NCI-H69 (cell line): Measurements from ENCODE around the gene PSG5.
"Not testable (repeated sequence)": the region's sequence is repeated elsewhere in the genome, so short reads cannot be mapped to it uniquely, and the experiment has no call there.

ENCODE experiments used
- DNase-seq: peaks from one replicate; lab custom pipeline; 2025; lab: John Stamatoyannopoulos, UW

The PSG5 gene

DNA sequence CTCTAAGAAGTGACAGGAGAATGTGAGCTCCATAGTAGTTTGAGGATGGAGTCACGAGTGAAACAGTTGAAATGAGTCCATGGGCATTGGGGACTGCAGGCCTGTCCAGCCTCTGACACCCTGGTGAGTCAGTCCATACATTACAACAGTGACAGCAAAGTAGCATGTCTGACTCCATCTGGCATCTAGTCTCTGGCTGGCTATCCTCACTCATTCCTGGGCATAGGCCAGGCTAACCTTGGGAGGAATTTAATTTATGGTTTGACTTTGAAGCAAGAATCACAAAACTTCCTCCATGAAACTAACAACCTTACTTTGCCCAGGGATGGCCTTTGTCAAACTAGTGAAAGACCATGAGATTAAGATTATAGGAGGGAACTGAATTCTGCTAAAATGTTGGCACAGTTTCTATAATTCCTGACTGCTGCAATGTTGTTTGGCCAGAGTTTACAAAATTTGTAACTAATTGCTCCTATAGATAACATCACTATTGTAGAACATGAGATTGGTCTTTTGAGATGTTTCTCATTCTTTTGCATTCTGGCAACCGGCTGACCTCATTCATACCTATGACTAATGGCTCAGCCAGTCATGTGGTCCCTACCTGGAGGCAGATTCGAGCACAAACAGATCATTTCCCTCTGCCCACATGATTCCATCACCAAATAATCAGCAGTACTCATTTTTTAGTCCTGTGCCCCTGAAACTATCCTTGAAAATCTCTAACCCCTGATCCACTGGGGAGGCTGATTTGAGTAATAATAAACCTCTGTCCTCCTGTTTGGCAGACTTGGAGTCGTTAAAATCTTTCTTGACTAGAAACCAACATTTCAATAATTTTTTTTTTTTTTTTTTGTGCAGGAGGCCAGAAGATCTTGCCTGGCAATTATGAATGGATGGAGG is 4.2 kb downstream of the PSG5 start:
- not testable (repeated sequence) for DNase-seq

DNA sequence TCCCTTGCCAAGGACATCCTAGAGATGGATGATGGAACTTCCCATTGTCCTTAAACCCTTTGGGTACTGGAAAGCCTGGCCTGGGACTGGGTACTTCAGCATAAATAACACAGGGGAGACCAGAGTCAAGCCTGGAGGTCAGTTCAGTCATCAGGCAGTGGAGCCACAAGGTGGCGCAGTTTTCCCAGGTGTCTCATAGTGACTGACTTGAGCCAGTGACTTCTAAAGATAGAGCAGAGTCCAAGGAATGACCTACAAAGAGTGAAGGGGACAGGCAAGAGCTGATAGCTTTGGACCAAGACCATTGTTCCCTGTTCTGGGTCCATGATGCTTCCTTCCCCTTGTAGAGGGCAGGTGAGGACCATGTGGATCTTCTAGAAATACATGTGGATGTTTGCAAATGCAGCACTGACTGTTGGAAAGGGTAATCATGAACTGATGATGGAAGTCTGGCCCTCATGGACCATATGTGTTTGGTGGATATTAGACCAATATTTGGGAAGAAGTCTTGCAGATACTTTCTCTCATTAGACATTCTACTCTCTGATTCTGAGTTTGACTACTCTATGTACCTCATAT is 6.7 kb downstream of the PSG5 start:
- DNase-seq = not testable (repeated sequence)

DNA sequence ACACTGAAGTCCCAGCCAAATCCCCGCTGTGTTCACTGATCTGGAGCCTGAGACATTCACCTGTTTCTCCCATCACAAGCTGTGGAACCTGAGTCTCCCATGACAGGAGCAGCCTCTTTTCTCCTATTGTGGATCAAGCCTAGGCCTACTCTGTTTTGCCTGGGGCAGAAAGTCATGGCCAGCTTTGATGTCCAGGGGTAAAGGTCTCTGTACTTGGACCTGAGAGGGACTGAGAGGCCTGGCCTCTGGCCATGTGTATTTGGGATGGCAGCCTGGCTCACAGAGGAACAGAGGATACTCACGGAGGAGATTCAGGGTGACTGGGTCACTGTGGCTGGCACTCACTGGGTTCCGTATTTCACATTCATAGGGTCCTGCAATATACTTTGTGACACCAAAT is 7.8 kb downstream of the PSG5 start:
- DNase-seq = not testable (repeated sequence)

DNA sequence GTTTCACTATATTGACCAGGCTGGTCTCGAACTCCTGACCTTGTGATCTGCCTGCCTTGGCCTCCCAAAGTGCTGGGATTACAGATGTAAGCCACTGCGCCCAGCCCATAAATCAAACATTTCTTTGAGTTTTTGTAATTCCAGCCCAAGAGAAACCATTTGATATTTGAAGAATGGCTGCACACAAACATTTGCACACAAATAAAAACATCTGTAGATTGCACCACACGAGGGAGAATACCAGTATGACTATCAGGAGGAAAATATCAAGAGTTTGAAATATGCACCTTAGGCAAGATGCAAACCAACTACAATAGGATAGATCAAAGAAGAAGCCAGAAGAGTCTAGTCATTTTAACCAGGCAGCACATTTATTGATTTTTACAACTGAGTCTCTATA is 20.4 kb downstream of the PSG5 start:
- not testable (repeated sequence) for DNase-seq

DNA sequence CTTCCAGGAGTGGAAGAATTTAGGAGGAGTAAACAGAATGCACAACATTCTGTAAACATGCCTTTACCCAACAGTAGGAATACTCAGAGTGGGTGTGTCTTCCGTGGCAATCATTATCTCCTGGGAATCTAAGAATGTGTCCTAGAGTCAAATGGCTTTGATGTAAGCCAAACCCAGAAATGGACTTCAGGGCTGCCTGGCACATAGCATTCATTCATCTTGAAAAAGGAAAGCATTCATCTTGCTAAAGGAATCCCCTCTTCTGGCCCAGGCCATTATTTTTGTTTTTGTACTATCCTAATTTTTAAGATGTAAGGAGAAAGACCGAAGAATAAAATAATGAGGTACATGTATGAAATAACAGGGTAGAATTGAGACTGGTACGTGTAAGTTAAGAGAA is 23.2 kb downstream of the PSG5 start:
- not testable (repeated sequence) for DNase-seq

DNA sequence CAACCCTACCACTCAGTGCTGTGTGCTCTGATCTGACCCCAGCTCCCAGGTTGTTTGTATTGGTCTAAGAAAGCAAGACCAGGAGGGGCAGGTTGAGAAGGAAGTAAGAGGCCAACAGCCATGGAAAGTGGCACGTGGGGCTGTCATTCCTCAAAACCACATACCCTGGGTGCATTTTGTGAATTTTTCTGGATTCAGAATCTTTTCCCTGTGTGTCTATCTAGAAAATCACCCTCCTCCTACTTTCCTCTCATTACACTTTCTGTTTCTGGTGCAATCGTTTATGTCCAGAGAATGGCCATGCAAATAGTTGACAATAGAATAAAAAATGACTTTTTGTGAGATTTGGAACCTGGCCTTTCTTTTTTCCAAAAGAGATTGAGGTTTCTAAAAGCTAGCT is 24.1 kb downstream of the PSG5 start:
- DNase-seq = not testable (repeated sequence)

DNA sequence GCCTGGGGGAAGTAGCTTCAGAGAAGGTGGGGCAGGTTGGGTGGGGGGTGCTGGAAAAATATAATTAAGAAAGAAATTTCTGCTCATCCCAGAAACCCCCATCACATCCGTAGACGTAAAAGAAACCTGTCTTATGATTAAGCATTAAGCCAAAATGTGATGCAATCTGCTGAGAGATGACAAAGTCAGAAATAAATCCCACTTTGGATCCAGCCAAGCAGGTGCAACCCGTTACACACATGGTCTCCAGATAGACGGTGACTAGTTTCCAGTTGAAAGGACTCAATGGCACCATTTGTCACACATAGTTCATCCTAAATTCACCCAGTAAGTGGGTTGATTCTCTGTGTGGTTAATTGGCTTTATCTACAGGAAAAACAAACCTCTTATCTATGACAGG is 34.1 kb downstream of the PSG5 start:
- no peak for DNase-seq

DNA sequence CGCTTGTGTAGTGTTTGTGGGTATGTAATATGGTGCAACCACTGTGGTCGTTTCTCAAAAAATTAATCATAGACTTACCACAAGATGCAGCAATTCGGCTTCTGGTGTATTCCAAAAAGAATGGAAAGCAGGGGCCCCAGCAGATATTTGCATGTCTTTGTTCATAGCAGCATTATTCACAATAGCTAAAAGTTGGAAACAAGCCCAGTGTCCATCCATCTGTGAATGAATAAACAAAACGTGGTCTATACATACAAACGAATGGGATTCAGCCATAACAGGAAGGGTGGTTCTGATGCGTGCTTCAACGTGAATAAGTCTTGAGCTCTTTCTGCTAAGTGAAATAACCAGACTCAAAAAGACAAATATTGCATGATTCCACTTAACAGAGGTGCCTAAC is 36.5 kb downstream of the PSG5 start:
- DNase-seq = peak; percentile 77

DNA sequence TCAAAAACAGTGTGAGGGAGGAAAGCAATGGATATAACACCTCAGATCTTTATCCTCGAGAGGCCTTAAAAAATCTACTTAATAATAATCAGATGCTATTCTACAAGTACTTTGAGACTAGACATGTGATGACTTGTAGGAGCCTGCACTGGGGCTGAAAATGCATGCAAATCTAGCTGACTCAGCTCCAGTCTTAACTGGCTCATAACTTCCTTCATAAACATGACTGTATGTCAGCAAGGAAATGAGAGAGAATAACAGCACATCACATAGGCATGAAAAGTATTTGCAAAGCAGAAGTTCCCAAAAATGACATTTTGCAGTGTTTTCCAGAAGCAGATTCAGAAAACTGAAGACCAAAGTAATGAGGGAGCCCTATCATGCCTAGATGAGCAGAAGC is 38.1 kb downstream of the PSG5 start:
- no peak for DNase-seq

DNA sequence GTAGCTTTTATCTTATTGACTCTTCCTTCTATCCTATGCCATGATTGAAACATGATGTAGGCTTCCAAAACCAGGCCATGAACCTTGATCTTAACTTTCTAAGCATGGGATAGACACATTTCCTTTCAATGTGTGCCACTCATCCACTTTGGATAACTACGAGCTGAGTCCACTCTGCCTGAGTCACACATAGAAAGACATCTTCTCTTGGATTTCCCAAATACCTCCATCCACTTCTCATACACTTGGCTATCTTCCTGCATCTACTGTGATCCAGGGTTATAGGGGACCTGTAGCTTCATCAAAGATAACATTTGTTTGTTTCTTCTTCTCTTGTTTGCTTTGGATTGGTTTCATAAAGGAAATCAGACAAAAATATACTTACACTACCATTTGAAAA is 44.6 kb downstream of the PSG5 start:
- DNase-seq = not testable (repeated sequence)

DNA sequence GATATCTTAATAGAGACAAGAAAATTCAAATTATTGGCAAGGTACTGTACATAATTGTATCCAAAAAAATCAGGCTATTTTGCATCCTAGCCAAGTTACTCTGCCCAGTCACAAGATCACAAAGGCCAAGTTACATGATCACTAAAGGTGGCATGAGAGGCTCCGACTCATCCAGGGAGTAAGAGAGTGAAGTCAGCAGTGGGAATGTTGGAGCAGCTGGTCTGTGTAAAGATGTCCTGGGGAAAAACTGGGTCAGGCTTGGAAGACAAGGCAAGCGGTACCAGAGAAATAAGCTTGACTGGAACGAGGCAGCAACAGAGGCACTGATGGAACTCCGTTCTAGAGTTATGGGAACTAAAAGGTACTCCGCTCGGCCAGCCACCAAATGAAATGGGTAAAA is 53.6 kb downstream of the PSG5 start:
- DNase-seq = no peak

DNA sequence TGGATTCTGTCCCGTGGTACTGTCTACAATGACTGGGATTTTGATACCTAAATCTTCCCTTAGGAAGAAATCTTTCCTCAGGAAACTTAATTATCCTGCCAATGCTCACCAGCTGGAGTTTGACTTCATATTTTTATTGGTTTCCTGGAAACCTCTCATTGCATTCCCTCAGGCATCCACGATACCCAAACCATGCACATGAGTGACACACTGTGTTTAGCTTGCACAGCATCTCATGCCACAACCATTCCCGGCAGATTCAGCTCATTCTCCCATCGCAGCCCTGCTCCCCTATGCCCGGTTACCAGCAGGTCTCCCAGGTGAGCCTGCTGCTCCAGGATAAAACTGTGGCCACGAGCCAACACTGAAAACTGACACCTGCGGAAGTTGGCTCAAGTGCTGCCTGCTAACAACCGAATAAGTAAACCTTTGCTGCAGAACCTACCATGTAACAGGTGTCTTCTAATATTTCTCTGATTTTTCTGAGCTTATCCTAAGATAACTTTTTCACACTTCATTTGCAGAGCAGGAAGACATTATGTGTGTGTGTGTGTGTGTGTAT is 55.0 kb downstream of the PSG5 start:
- DNase-seq = peak; percentile 72

DNA sequence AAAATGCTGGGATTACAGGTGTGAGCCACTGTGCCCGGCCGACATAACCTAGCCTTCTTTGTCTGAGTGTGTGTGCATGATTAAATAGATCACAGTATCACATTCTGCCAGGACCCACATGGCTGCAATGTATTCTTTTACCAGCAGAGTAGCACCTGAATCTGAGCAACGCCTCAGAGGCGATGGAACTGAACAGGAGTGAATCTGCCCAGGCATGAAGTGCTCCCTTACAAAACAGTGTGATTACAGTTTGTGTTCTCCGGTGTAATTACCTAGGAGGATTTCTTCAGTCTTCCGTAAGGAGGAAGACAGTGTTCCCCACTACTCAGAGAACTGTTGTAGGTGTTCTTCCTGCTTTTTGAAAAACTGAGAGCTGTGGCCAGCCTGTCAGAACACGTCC is 57.1 kb downstream of the PSG5 start:
- DNase-seq = not testable (repeated sequence)

DNA sequence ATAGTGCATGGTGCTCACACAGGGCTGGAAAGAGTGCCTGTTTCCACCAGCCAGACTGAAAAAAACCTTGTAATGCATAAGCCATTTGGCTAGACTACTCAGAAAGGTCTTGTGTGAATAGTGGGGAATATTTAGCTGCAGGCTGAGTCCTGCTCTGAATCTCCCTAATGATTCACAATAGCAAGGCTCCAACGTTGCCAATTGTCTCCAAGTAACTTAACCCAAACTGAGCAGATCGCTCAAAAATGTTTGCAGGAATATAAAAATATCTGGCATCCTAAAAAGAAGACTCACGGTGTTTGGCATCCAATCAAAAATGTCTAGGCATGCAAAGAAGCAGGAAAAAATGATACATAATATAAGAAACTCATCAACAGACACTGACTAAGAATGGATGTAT is 59.0 kb downstream of the PSG5 start:
- DNase-seq = not testable (repeated sequence)

DNA sequence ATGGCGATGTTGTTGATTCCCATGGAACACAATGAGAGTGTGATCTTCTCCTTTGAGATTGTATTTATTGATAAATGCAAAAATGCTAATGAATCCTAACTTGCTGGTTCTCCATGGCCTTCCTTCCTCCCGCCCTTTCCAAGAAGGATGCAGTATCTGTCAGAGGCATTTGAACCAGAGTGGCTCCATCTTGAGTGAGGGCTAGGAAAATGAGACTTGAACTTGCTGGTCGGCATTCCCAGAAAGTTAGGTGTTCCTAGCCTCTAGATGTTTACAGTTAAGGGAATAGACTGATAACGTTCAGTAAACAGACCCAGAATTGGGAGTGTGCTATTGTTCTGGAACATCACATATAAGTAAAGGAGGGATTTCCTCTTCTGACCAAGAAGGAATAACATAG is 59.6 kb downstream of the PSG5 start:
- no peak for DNase-seq

DNA sequence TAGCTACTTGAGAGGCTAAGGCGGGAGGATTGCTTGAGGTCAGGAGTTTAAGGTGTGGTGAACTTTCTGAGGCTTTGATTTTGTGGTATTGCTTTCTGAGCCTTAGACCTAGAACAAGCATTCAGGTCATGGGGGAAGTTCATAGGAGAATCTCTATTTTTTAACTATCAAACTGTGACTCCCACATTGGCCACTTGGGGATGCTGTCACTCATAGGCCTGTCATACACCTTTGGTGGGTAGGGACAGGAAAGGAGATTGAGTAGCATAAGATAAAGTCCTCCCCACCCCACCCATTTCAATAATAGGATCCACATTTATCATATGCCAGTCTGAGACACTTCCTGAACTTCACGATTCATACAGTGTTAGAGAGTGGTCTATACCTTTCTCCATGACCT is 62.0 kb downstream of the PSG5 start:
- no peak for DNase-seq

DNA sequence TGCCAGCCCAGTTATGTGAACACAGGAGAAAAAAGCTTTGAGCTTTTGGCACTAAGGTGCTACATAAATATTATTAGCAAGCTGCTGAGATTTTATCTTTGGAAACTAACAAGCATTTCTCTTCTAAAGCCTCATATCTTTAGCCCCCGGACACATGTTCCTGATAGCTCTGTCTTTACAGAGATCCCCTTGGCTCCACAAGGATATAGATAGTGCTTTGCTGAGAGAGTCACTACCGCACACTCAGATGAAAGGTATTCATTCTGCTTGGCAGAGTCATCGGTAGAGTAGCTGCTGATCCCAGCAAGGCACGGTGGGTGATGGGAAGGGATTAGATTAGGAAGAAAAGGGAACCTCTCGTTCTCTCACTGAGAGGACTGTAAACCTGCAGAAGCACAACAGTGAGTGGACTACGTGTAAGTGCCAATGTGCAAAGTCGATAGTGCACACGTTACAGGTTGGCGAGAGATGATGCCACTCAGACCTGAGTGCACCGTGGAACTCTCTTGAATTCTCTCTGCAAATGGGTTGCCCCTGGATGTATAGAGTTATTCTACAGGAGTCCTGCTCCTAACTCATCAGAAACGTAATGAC is 65.8 kb downstream of the PSG5 start:
- not testable (repeated sequence) for DNase-seq

DNA sequence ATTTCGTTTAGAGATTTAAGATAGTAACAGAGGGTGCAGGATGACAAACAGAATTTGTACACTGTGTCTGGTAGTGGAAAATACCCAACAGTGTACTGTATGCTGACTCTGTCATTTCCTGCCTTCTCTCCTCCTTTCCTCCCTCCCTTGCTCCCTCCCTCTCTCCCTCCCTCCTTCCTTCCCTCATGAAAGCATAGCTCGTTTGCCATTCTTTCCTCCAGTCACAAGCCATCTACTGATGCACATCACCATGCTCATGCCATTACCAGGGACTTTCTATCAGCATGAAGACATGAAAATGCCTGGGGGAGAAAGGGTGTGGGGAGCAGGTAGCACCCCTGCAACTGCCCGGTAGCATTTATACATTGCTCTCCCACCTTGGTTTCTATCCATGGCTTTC is 66.8 kb downstream of the PSG5 start:
- not testable (repeated sequence) for DNase-seq
